ENCODE data around the gene WDR43.

- TF ChIP-seq, protein P1, sequence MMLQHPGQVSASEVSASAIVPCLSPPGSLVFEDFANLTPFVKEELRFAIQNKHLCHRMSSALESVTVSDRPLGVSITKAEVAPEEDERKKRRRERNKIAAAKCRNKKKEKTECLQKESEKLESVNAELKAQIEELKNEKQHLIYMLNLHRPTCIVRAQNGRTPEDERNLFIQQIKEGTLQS (CRISPR knock-in tag; conservative IDR thresholded peaks at IDR 0.05) = no peak
- no peak for TF ChIP-seq CTCF (IDR thresholded peaks at IDR 0.05)
- TF ChIP-seq FOXJ3 (CRISPR knock-in tag; IDR thresholded peaks at IDR 0.05; ENCODE audit: borderline replicate concordance) = no peak
- TF ChIP-seq PRDM15 (CRISPR knock-in tag; IDR thresholded peaks at IDR 0.05) = no peak
- no peak for TF ChIP-seq ATF1 (CRISPR knock-in tag; IDR thresholded peaks at IDR 0.05)
- TF ChIP-seq ATF2 (CRISPR knock-in tag; IDR thresholded peaks at IDR 0.05; ENCODE audit: borderline replicate concordance, low read depth) = no peak
Observed at GRCh38 chr2:28915939-28916338, 21.5 kb downstream of the WDR43 start.

All from WTC11 (cell line).